GM21447 (cell line): ENCODE measurements around the gene PPP3CA.

Experiments
- ATAC-seq: cut with Tn5 transposase; IDR thresholded peaks from one replicate; pipeline ENCODE4 v1.9.1; 2021; ENCODE audit not compliant: unreplicated experiment

The PPP3CA gene

DNA sequence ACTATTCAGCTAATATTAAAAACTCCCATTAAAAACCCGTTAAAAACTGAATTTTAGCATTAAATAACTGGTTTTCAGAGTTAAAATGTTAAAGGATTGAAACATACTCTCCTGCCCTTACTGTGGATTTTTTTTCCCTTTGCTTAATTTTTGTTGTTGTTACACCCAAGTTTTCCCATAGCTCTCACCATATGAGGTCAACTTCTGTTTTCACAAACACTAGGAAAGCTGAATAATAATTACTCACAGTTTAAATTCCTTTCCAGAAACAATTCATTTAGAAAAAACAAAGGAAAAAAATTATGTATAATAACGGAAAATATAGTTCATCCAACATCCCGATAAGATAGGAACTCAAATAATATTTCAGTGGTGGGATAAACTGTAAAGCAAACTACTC, 129.0 kb downstream of the PPP3CA start:
- no peak for ATAC-seq

DNA sequence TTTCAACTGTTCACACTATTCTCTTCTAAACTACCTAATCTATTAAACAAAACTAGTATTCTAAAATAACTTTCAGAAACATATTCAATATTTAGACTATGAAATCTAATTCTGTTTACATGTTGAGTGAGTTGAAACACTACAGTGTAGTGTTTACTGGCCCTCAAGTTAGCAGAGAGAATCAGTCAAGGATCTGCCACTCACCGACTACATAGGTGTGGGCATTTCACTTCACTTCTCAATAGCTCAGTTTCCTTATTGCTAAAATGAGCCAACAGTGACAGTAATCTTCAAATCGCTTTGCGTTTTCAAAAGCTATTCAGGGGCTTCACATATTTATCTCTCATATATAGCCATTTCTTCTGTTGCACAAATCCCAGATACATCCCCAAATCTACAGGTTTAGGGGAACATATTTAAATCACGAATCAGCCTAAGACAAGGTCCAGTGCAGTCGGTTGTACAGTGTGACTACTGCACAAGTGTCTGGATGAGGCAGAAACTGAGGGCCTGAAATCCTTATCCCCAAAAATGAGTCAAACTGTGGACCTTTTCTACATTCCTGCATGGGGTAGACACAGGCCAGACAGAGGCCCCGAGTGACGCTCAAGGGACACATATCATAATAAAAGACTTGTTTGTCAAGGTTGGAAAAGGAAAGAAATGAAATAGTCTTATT, 129.8 kb downstream of the PPP3CA start:
- no peak for ATAC-seq

DNA sequence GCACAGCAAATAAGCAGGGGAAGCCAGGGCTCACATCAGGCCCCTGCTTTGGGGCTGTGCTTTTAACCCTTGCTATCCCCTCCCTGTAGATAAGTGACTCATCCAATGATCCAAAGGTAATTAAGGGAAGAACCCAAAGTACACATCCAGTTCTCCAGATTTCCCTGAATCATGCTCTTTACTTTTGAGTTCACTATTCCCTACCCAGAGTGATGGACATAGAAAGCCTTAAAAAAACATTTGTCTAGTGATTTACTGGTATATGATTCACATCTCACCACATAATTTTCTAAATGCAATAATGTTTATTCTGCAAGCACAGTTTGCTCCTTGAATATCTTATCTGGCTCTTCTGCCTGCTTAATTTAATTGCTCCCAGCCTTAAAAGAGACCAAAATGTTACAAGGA, 136.2 kb downstream of the PPP3CA start:
- ATAC-seq = no peak

DNA sequence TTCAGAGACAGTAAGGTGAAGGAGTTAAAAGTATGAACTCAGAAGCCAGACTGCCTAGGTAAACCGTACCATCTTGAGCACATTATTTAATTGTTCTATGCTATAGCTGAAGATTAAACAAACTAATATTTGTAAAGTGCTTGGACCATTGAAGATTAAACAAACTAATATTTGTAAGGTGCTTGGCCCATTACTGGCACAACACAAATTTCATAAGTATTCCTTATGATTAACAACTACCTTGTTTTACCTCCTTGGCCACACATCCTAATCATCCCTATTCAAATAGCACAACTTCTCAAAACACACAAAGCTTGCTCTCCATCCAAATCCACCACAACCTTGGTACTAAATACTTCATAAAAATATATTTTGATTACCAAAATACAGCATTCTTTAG, 137.0 kb downstream of the PPP3CA start:
- no peak for ATAC-seq

DNA sequence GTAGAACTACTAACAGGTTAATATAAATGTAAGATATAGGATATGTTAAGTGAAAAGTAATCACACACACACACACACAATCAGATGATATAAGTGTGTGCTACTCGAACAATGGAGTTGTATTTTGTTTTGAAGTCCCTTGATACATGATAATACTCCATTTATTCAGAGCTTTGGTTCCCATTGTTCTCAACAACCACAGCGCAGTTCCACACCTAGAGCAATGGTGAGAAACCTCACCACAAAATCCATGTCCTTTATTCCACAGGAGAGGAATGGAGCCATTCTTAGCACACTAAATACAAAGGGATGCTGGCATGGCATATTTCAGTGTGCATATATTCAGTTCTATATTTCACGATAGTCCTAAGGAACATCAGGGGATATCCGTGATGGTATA, 139.2 kb downstream of the PPP3CA start:
- ATAC-seq = no peak

DNA sequence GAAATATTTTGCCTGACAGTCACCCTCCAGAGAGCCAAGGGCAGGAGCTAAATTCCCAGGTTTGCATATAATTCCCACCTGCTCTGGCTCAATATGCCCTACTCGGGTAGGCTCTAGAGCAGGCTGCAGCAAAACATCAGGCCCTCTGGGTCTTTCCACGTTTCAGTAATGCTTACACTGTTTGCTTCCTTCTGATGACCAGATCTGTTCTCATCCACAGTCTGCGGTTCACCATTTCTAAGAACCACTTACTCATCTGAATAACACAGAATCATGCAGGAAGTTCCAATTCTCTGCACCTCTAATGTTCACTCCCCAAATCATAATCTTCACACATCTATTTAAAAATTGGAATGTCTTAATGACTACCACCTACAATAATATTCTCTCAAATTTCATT, 141.4 kb downstream of the PPP3CA start:
- peak; percentile 87 for ATAC-seq

DNA sequence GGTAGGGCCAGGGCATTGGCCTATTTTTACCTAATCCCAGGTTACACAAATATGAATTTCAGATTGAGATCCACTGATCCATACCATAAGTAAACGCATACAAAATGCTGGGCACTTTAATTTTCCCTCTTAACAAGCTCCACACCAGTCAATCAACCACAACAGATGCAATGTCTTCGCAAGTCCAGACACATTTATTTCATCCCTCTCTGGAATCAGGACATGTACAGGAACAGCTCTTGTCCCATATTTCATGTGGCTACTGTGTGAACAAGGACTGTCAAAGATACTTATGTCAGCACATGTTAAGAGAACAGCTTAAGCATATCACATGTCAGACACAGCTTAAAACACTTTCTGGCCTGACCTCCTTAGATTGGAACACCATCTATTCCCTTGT, 145.9 kb downstream of the PPP3CA start:
- ATAC-seq = no peak

DNA sequence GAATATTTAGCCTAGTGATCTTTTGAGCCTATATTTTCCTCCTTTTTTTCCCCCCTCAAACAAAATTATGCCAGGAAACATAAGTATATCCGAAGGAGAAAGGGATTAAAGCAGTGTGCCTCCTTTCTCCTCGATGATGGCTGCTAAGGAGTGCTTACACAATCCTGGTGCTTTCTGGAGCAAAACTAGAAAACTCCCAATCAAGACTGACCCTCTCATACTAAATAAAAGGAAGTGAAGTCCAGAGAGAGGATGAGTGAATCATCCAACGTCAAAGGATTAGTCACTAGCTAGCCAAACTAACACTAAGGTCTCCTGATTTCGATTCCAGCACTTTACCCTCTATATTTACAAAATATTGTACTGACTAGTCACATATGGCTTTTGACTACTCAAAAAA, 146.8 kb downstream of the PPP3CA start:
- ATAC-seq = no peak

DNA sequence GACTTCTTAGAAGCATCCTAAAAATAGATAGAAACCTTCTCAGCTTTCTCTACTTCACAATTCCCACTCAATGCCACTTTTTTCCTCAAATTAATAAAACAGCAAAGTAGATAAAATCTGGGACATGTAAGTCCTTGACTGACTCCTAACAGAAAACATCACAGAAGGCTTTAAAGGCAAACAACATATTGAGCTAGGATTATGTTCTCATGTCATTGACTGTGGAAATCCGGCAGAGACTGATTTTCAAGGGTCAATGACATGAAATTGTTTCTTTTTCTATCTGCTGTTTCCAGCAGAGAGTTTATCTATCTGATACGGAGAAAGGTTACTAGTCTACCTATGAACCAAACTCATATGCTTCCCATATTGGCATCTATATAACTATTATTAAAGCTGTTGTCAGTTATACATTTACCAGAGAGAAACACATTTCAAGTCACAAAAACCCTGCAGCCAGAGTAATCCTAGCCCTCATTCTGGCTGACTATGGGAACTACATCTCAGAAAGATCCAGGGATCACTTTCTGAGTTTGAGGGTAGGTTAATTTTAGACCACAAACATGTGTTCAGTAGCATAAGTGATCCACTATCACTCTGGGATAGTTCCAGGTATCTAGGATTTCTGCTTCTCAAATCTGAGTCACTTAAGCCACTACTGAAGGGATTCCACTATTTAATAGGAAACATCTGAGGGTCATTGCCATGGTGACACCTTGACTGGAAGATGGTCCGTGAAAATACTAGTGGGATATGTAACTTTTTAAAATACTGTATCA, 147.6 kb downstream of the PPP3CA start:
- ATAC-seq = no peak

DNA sequence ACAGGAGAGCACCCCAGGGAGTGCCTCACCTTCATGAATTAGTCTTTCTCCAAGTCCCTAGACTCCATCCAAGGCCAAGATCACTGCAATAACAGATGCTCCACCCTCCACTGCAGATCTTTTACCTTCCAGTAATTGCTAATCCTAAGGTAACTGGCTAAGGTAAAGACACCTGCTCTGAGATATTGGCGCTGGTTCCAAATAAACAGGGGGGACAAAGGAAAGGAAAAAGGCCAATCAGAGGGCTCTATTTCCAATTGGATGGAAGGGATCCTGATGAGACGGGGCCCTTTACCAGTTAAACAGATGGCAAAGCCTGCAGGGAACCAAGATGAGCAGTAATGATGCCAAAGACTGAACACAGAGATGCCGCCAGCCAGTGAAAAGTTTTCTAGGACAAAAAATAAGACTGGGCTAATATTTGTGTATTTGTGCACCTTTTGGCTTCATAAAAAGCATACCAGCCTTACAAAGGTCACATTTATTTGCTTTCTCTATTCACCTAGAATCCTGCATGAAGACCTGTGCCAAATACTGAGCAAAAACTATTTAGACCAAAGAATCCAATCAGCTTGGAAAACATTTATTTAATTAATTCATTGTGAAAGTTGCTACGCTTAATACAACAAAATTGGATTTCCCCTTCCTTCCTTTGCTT, 148.5 kb downstream of the PPP3CA start:
- no peak for ATAC-seq

DNA sequence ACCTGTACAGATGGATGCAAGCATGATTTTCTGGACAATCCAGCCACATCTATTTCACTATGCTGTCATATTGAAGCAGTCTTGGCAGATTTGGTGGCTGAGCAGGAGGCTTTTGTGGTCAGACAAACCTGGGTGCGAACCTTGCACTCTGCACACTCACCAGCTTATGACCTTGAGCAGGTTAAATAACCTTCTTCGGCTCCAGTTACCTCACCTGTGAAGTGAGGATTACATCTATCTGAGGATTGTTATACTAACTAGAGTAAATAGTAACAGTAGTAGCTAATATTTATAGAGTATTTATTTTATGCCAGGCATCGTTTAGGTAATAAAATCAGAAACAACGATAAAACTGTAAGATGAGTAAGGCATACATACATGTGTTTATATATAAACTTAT, 150.0 kb downstream of the PPP3CA start:
- no peak for ATAC-seq

DNA sequence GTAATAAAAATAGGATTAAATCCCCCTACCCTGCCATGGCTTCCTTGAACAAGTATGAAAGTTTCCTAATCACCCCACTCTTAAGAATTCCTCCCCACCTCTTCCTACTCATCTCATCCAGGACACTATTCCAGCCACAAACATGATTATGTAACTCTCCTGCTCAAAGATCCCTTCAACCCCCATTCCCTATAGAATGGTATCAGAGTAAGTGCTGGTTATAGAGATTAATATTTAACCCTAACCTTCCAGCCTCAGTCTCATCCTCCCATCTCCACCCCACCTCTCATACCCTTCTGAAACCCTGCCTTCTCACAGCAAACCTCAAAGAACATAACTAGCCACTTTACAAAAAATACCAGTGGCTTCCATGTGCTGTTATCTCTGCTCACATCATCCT, 155.1 kb downstream of the PPP3CA start:
- peak; percentile 88 for ATAC-seq

DNA sequence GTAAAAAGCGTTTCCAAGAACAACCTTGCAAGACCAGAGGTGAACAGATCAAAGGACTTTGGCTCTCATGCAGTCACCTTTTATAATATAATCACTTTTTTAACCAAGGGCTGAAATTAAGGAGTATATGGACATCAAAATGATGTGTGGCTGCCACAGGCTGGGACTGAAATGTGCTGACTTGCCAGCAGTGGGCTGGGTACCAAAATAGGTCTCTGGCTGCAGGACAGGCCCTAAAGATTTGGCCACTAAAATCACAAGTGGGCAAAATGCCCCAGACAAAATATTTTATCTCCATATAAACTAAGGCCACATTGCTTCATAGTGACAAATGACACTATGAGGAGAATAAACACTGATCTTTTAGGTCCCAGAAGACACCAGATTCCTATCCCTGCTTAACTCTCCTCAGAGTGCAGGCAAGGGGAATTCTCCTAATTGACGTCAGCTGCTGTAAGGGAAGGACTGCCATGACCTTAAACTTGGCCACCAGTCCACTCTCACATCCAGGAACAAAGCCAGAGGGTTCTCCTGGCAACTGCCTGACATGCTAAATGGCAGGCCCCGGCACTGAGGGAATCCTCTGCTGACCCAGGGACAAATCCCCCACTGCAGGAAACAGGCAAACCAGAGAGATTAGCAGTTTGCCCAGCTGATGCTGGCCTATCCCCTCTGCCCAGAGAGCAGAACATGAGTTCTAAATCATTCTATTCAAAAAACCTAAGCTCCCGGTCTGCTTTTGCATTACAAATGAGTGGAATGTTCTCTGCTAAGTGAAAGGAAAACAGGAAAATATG, 155.8 kb downstream of the PPP3CA start:
- no peak for ATAC-seq

DNA sequence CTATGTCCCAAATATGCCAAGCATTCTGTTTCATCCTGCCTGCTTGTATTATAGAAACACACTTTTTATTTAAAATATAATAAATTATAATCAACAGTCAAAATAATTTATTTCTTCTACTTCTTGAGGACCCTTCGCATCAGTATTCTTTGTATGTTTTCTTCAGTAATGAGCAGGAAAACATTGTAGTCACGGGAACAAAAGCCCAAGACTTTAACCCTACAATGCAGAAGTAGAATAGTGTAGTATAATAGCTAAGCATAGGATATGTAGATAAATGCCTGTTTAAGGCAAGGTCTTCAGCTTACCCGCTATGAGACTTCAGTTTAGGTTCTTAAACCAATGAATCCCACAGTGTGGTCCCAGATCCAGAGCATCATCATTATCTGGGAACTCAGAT, 156.6 kb downstream of the PPP3CA start:
- ATAC-seq = no peak

DNA sequence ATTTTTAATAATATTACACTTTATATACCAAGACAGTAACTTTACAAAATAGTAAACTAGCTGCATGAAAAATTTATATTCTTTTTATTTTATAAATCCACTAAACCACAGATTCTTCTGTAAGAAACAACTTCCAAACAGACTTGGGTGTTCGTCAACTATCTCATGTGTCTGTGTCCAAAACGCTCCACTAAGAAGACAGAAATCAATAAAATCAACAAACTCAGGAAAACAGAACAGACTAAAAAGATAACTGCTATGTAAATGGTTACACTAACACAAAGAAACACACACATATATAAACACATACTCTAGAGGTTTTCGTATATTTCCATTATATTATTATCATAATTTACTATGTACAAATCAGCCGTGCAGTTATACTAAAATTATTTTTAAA, 158.4 kb downstream of the PPP3CA start:
- no peak for ATAC-seq

DNA sequence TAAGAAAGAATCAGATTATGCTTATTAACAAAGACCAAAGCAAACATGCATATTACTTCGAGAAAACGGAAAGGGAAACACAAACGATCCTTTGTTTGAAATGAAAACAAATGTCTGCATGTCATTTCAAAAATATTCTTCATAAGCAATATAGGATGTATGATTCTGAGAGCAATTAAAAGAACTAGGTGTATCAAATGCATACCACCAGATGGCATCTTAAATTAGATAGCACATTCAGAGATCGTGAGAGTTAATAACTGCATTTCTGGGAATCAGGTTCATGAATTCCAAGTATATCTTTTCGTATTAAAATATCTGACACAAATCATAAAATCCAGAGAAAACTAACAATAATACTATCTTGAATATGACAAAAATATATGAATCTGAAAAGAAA, 159.5 kb downstream of the PPP3CA start:
- ATAC-seq = no peak

DNA sequence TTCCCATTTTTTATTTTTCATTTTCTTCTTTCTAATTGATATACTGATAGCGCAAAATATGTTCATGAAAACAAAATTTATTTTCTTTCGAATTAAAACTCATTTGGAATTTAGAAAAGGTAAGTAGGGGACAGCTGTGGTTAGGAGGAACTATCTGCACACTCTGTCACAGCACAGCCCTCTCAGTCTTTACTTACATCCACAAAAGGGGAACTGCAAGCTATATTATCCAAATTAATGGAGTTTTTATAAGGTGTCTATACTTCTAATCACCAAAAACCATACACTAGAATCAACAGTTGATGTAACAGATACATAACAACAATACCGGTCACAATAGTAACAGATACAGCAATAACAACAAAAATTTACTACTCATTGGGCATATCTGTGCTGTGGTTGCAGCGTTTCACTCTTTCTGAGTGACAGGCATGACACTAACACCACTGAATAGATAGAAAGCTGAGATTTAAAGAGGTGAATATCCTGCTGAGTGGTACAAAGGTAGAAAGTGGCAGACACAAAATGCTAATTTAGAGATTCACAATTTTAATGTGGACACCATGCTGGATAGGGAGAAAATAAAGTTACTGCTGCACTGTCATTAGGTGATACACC, 160.7 kb downstream of the PPP3CA start:
- no peak for ATAC-seq

DNA sequence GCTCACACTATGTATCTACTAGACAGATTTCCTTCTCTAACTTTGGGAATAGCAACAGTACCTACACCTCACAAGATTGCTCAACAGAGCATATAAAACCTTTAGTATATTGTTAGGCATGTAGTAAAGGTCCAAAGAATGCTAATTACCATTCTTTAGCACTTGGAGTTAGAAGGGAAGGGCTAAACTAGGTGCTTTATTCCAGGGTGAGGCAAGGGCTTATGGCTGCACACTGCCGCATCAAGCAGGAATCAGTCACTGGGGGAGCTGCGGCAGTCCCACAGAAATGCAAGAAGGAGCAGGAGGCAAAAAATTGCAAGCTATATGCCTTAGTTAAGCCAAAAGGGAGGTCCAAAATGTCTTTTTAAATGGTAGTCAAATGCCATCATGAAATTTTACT, 162.7 kb downstream of the PPP3CA start:
- ATAC-seq = no peak

DNA sequence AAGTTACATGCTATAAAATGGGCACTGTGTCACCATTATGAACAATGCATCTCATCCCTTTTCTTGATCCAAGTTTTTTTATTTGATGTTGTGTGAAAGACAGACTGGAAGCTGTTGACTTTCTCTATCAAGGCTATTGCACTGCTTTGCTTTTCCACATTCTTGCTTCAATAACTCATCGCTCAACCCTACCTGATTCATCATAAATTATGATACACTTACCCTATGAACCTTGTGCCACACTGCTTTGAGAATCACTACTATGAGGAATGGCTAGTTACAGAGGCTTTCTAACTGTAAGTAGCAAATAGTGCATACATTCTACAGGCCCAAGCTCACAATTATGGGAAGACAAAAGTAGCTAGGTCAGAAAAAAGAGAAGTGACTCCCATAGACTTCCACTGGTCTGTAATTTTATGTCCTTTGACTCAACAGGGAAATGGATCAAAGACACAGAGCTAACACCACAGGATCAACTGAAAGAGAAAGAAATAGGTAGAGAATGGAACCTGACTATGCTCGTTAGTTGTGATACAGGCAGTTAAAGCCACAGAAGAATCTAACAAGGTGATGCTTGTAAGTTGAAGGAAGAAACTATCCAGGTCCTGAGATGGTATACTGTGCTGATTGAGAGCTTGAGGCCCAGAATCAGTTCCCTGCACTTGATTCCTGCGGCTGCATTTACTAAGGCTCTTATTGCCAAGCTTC, 163.5 kb downstream of the PPP3CA start:
- ATAC-seq = no peak

DNA sequence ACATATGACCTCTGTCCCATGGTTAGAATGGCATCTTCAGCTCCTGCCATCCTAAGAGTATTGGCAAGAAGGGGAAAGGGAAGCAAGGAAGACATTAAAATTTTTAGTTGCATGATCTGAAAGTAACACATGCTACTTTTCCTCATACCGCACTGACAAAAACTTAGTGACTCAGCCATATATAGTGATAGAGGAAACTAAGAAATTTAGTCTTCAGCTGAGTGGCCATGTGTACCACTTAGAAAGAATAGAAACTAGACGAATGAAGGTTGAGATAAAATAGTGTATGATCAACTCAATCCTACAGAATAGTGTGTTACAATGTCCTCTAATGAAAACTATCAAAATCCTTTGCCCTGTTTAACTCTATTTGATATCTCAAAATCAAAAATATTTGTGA, 164.1 kb downstream of the PPP3CA start:
- ATAC-seq = peak; percentile 63
